GM18519 (cell line): ENCODE data around the gene ATP6V0D1.

Experiments used
- ATAC-seq: cut with Tn5 transposase; IDR thresholded peaks from one replicate; pipeline ENCODE4 v1.9.1; 2021; ENCODE audit warnings: mild to moderate bottlenecking, moderate library complexity; ENCODE audit not compliant: unreplicated experiment, low FRiP score

Gene ATP6V0D1

GRCh38 chr16:67445913-67446907 lies 34.7 kb downstream of the ATP6V0D1 start:
- ATAC-seq = no peak

GRCh38 chr16:67445441-67445912 lies 35.5 kb downstream of the ATP6V0D1 start:
- no peak for ATAC-seq

- no peak for ATAC-seq
Observed at GRCh38 chr16:67445126-67445426, 35.9 kb downstream of the ATP6V0D1 start.

GRCh38 chr16:67444259-67445125 lies 36.5 kb downstream of the ATP6V0D1 start:
- no peak for ATAC-seq

GRCh38 chr16:67443265-67443664 lies 37.7 kb downstream of the ATP6V0D1 start:
- no peak for ATAC-seq

- no peak for ATAC-seq
Observed at GRCh38 chr16:67442581-67443255, 38.2 kb downstream of the ATP6V0D1 start.

GRCh38 chr16:67441907-67442306 lies 39.0 kb downstream of the ATP6V0D1 start:
- no peak for ATAC-seq

- no peak for ATAC-seq
Observed at GRCh38 chr16:67441271-67441753, 39.6 kb downstream of the ATP6V0D1 start.

GRCh38 chr16:67438824-67439393 lies 42.0 kb downstream of the ATP6V0D1 start:
- ATAC-seq = no peak

- ATAC-seq = no peak
Observed at GRCh38 chr16:67438098-67438791, 42.7 kb downstream of the ATP6V0D1 start.

GRCh38 chr16:67437513-67437912 lies 43.4 kb downstream of the ATP6V0D1 start:
- no peak for ATAC-seq

GRCh38 chr16:67436640-67437193 lies 44.2 kb downstream of the ATP6V0D1 start:
- no peak for ATAC-seq

GRCh38 chr16:67435758-67436164 lies 45.2 kb downstream of the ATP6V0D1 start:
- ATAC-seq = no peak

- no peak for ATAC-seq
Observed at GRCh38 chr16:67433131-67433719, 47.7 kb downstream of the ATP6V0D1 start.

- no peak for ATAC-seq
Observed at GRCh38 chr16:67432506-67432890, 48.5 kb downstream of the ATP6V0D1 start.

GRCh38 chr16:67431775-67432505 lies 49.0 kb downstream of the ATP6V0D1 start:
- ATAC-seq = no peak

- no peak for ATAC-seq
Observed at GRCh38 chr16:67430977-67431774, 49.8 kb downstream of the ATP6V0D1 start, which contains the start of gene HSD11B2. TSS of gene HSD11B2 (plus strand) at chr16:67431121. CDS start at chr16:67431249, 128 bp downstream.
